HG03469 (cell line): ENCODE measurements around the gene ARPC1B.

Source experiments
- ATAC-seq: cut with Tn5 transposase; IDR thresholded peaks from one replicate; pipeline ENCODE4 v1.9.1; 2021; ENCODE audit warnings: mild to moderate bottlenecking, moderate library complexity, moderate number of reproducible peaks; ENCODE audit not compliant: unreplicated experiment

ARPC1B gene

GRCh38 chr7:99440195-99440594 lies 65.7 kb downstream of the ARPC1B start:
- ATAC-seq = no peak
